ENCODE data around the gene AKAP1.
"Not testable (repeated sequence)": the region's sequence is repeated elsewhere in the genome, so short reads cannot be mapped to it uniquely, and the experiment has no call there.

GRCh38 chr17:57102660-57103059 is 17.6 kb downstream of the AKAP1 start:
- TF ChIP-seq CTCF (IDR thresholded peaks at IDR 0.05); EZH2 (IDR thresholded peaks at IDR 0.05; ENCODE audit: borderline replicate concordance, insufficient read depth, low read depth, low read length, poor library complexity, severe bottlenecking): not testable (repeated sequence)

Measured in B cell (primary cell).